Stromal cell of bone marrow (primary cell): ENCODE measurements around the gene GJA8.
A peak's percentile ranks its signal among the peaks of the same experiment; 100 is the strongest.
"Not testable (repeated sequence)": the region's sequence is repeated elsewhere in the genome, so short reads cannot be mapped to it uniquely, and the experiment has no call there.

Source experiments
- DNase-seq: peaks from one replicate; pipeline ENCODE4 v3.0.0-alpha.2; 2012; ENCODE audit warnings: low read depth

GJA8 gene

DNA sequence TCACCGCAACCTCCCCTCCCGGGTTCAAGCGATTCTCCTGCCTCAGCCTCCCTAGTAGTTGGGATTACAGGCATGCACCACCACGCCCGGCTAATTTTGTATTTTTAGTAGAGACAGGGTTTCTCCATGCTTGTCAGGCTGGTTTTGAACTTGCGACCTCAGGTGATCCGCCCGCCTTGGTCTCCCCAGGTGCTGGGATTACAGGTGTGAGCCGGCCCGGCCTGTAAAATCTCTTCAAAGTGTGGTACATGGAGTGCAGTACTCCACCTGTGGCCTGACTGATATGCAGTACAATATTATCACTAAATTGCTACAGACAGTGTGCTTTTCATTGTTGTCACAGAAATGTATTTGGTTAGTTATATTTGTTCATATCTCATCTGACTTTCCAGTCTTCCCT, 25.1 kb downstream of the GJA8 start:
- not testable (repeated sequence) for DNase-seq

DNA sequence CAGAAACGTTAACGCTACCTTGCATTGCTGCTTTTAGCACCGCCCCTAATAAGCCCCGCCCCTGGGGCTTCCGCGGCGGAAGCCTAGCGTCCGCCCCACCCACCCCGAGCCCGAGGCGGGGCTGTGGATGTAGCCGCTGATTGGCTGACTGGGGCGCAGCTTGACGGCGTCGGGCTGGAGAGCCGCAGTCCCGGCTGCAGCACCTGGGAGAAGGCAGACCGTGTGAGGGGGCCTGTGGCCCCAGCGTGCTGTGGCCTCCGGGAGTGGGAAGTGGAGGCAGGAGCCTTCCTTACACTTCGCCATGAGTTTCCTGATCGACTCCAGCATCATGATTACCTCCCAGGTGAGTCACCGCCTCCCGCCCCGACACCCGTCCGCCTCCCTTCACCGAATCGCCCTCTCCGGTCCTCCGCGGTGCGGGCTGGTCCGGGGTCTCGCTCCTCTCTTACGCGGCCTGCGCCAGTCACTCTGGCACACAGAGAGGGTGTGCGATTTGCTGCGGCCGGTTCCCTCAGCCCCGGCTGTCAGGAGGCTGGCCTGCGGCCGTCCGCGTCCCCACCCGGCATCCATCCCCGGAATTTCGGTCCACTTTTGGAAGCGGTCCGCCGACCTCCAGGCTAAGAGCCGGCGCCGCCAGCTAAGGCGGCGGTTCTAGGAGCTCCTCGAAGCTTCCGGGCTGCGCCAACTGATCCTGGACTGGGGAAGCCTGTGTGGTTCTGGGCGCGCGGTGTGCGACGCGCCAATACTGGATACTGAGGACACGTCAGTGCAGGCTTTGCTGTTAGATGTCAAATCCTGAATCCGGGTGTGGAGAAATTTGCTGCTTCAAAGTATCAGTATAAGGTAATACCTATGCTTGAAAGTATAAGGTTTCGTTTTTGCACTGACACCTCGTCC, 25.9 kb downstream of the GJA8 start, which contains the start of gene GPR89B:
GPR89B (plus strand) TSS at position 185 of the 897 bp plus-strand sequence; CDS start at position 302, 117 bp downstream.
- DNase-seq: peak; percentile 66

GRCh38 chr1:147931137-147931536, 28.5 kb downstream of the GJA8 start:
- DNase-seq: not testable (repeated sequence)

GRCh38 chr1:147935296-147935695, 32.7 kb downstream of the GJA8 start:
- DNase-seq: not testable (repeated sequence)

- DNase-seq: not testable (repeated sequence)
Measured at GRCh38 chr1:147940456-147940855, 37.9 kb downstream of the GJA8 start.

DNA sequence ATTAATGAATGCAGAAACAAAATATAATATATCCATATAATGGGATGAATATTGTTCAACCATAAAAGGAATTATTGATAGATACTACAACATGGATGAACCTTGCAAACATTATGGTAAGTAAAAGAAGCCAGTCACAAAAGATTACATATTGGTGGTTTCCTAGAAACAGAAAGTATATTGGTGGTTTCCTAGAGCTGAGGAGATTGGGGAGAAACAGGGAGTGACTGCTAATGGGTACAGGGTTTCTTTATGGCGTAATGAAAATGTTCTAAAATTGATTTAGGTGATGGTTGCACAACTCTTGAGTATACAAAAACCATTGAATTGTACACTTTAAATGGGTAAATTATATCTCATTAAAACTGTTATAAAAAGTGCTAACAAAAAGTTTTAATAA, 40.0 kb downstream of the GJA8 start:
- not testable (repeated sequence) for DNase-seq

- not testable (repeated sequence) for DNase-seq
Measured at GRCh38 chr1:147949517-147949916, 46.9 kb downstream of the GJA8 start.
